ENCODE data around the gene FLOT1. TPM values are rescaled to one million over a fixed set of nuclear protein-coding genes. Genes with fewer than 3 reads are reported as not detected.

FLOT1 gene
- total RNA-seq, 2 experiments from 2014 or later: 31.6 TPM

DNA sequence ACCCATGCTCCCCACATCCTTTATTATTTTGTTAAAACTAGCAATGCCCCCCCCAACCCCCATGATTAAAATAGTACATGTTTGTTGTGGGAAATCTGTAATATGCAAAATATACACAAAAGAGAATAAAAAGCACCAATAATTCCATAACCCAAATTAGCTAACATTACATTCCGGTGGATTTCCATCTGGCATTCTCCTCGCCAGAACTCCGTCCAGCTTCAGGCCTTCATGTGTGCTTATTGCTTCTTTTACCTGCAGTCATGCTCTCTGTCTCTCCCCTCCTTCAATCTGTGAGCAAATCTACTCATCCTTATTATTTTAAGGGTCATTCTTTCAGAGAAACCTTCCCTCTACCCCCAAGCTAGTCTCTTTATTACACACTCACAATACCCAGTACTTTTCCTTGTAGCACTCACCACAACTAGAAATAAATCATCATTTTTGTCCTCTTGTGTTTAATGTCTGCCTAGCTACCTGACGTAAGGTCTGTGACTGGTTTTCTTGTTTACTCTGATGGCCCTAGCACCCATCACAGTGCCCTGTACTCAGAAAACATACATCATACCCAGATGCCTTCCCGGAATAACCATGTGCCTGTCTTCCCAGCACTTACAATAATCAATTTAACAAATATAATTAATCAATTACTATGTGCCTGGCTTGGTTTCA, 27.5 kb upstream of the FLOT1 start:
- H3K27me3 Mint-ChIP-seq: no peaks in the 10 kb centered on the region
- H3K4me1 Mint-ChIP-seq (ENCODE audit: low read depth): peaks cover 72% of the 10 kb centered on the region
- DNase-seq (no peak), ATAC-seq (ENCODE audit: poor library complexity) (no peak)
- H3K36me3 ChIP-seq (ENCODE audit: insufficient read depth, low read length): no peaks in the 10 kb centered on the region
- H3K9me3 ChIP-seq (ENCODE audit: control insufficient read depth in 1 of 2, insufficient read depth in 1 of 2, low read length in 2 of 2): no peaks in the 10 kb centered on the region
- no peaks in the 10 kb centered on the region for H3K9me3 Mint-ChIP-seq
- ChIA-PET CTCF (interaction anchor here (0.6 to 1.6 kb wide), 5 partner anchors 23 to 317 kb away, joined by 3 to 9 read pairs (median 3); no protein-coding TSS in a partner anchor), POLR2A (interaction anchor here (0.5 to 2.5 kb wide), 10 partner anchors 8 to 138 kb away, joined by 3 to 24 read pairs (median 5); partner anchors contain the start of genes GTF2H4 and MDC1)
- peak overlapping the region; percentile 79 for H3K4me3 Mint-ChIP-seq
- peaks cover 39% of the 10 kb centered on the region for H3K4me1 ChIP-seq (ENCODE audit: insufficient read depth, low read length)
- TF ChIP-seq CTCF (IDR thresholded peaks at IDR 0.05): no peak
- no peaks in the 10 kb centered on the region for H3K36me3 Mint-ChIP-seq (ENCODE audit: low read depth)
- no peaks in the 10 kb centered on the region for H3K27me3 ChIP-seq (ENCODE audit: control insufficient read depth in 1 of 2, insufficient read depth in 2 of 2, low read length in 2 of 2)
- peak overlapping the region; percentile 52 for H3K27ac Mint-ChIP-seq
- intact Hi-C loops (cut with DNase I, micrococcal nuclease): no loop called here
- H3K4me3 ChIP-seq (ENCODE audit: low read length): no peak overlapping the region
- H3K27ac ChIP-seq (ENCODE audit: low read depth in 1 of 2, low read length in 2 of 2): no peak overlapping the region

DNA sequence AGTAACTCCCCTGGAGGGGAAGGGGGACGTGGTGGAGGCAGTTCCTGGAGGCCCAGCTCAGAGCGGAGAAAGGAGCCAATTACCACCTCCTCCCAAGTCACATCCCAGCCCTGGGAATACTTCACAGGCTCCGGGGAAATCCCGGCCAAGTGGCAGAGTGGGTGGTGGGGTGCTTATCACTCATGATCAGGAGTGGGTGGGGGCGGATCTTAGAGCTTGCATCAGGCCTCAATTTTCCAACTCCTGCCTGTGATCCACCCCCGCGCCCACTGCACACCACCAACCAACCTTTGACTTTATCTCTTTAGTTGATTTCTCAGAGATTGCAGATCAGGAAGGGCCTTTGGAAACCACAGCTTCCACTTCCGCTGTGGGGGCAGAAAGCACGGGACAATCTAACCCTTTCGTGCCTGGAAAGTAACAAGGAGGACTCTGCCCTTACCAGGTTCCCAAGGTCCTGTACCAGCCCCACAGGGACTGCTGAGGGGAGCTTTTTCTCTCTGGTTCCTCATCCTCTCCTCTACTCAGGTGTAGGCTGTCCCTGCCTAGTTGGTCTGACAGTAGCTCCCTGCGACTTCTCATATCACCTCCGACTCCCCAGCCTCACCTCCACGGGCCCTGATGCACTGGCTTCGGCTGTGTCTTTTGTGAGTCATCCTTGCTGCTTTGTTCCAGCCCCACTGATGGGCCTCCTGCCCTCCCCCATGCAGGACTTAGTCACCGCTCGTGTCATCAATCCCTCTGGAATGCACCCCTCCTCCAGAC, 26.8 kb upstream of the FLOT1 start:
- no peaks in the 10 kb centered on the region for H3K9me3 Mint-ChIP-seq
- Histone ChIP-seq H3K4me3 (ENCODE audit: low read length) (peak overlapping the region; percentile 5), H3K36me3 (ENCODE audit: insufficient read depth, low read length) (no peaks in the 10 kb centered on the region), H3K27me3 (ENCODE audit: control insufficient read depth in 1 of 2, insufficient read depth in 2 of 2, low read length in 2 of 2) (no peaks in the 10 kb centered on the region), H3K27ac (ENCODE audit: low read depth in 1 of 2, low read length in 2 of 2) (no peak overlapping the region), H3K9me3 (ENCODE audit: control insufficient read depth in 1 of 2, insufficient read depth in 1 of 2, low read length in 2 of 2) (no peaks in the 10 kb centered on the region), H3K4me1 (ENCODE audit: insufficient read depth, low read length) (peaks cover 40% of the 10 kb centered on the region)
- CTCF ChIA-PET: interaction anchor here (0.6 to 1.6 kb wide), 6 partner anchors 23 to 318 kb away, joined by 3 to 9 read pairs (median 4); no protein-coding TSS in a partner anchor
- peak overlapping the region; percentile 79 for H3K4me3 Mint-ChIP-seq
- H3K4me1 Mint-ChIP-seq (ENCODE audit: low read depth): peaks cover 76% of the 10 kb centered on the region
- TF ChIP-seq CTCF (IDR thresholded peaks at IDR 0.05): no peak
- H3K36me3 Mint-ChIP-seq (ENCODE audit: low read depth): no peaks in the 10 kb centered on the region
- intact Hi-C loops (cut with DNase I, micrococcal nuclease): no loop called here
- H3K27me3 Mint-ChIP-seq: no peaks in the 10 kb centered on the region
- peak overlapping the region; percentile 52 for H3K27ac Mint-ChIP-seq
- peak; percentile 86 for ATAC-seq (ENCODE audit: poor library complexity)
- POLR2A ChIA-PET: interaction anchor here (0.5 to 2.5 kb wide), 13 partner anchors 9 to 138 kb away, joined by 3 to 24 read pairs (median 5); partner anchors contain the start of genes GTF2H4 and MDC1
- peak; percentile 29 to 83 (median 62) for DNase-seq

DNA sequence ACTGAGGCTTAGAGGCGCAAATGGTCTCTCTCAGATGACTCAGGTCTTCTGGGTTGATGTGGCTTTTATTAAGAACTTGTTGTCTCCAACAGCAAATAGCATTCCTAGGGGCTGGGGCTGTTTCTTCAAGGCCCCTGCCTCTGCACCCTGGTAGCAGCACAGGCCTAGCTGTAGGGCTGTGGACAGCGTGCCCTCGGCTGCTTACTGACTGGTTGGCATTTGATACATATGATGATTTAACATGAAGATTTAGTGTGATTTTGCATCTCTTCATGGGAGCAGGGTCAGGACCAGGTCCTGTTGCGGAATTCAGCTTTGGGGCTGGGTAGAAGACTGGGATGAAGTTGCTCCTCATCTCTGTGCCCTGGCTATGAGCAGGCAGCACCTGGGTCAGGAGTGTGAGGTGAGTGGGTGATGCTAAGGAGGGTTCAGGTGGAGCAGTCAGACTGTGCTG, 26.2 kb upstream of the FLOT1 start:
- CTCF ChIA-PET: interaction anchor here (1.0 to 1.6 kb wide), 4 partner anchors 22 to 319 kb away, joined by 3 to 9 read pairs (median 4); no protein-coding TSS in a partner anchor
- Mint-ChIP-seq H3K9me3 (no peaks in the 10 kb centered on the region), H3K27ac (peak overlapping the region; percentile 52), H3K36me3 (ENCODE audit: low read depth) (no peaks in the 10 kb centered on the region), H3K4me3 (peak overlapping the region; percentile 79), H3K4me1 (ENCODE audit: low read depth) (peaks cover 76% of the 10 kb centered on the region), H3K27me3 (no peaks in the 10 kb centered on the region)
- TF ChIP-seq CTCF (IDR thresholded peaks at IDR 0.05): no peak
- POLR2A ChIA-PET: interaction anchor here (0.8 to 2.5 kb wide), 11 partner anchors 9 to 52 kb away, joined by 3 to 24 read pairs (median 5); partner anchors contain the start of gene MDC1
- no peaks in the 10 kb centered on the region for H3K27me3 ChIP-seq (ENCODE audit: control insufficient read depth in 1 of 2, insufficient read depth in 2 of 2, low read length in 2 of 2)
- no peaks in the 10 kb centered on the region for H3K9me3 ChIP-seq (ENCODE audit: control insufficient read depth in 1 of 2, insufficient read depth in 1 of 2, low read length in 2 of 2)
- DNase-seq (peak in 1 of 14 experiments; percentile 5), ATAC-seq (ENCODE audit: poor library complexity) (peak; percentile 33)
- no peaks in the 10 kb centered on the region for H3K36me3 ChIP-seq (ENCODE audit: insufficient read depth, low read length)
- peak overlapping the region; percentile 5 for H3K4me3 ChIP-seq (ENCODE audit: low read length)
- intact Hi-C loops (cut with DNase I, micrococcal nuclease): no loop called here
- peaks cover 46% of the 10 kb centered on the region for H3K4me1 ChIP-seq (ENCODE audit: insufficient read depth, low read length)
- no peak overlapping the region for H3K27ac ChIP-seq (ENCODE audit: low read depth in 1 of 2, low read length in 2 of 2)

Measured in CD4-positive, alpha-beta T cell (primary cell).